Measurements from ENCODE around the gene TSC22D1. TPM values are rescaled to one million over a fixed set of nuclear protein-coding genes. Genes with fewer than 3 reads are reported as not detected.

TSC22D1 gene
- total RNA-seq, 1 donor = 173 TPM

- H4K20me1 ChIP-seq (ENCODE audit: insufficient read depth, low read length) = peaks cover 39% of the 10 kb centered on the region
- peaks cover 36% of the 10 kb centered on the region for H3K79me2 ChIP-seq (ENCODE audit: insufficient read depth, low read length)
- H2AFZ ChIP-seq (ENCODE audit: low read length) = no peak overlapping the region
- H3K4me1 ChIP-seq (ENCODE audit: insufficient read depth, low read length) = peaks cover 29% of the 10 kb centered on the region
- peak overlapping the region; percentile 97 for H3K4me2 ChIP-seq (ENCODE audit: insufficient read depth, low read length)
- peak overlapping the region; percentile 84 for H3K4me3 ChIP-seq (ENCODE audit: insufficient read depth, low read length)
- no peaks in the 10 kb centered on the region for H3K27me3 ChIP-seq (ENCODE audit: insufficient read depth, low read length)
- no peak for TF ChIP-seq CTCF (IDR thresholded peaks at IDR 0.05; ENCODE audit: extremely low read depth, low read depth, low read length)
- no peak for DNase-seq (ENCODE audit: insufficient read length, low spot score, missing footprints)
- no peaks in the 10 kb centered on the region for H3K9me3 ChIP-seq (ENCODE audit: low read depth, low read length)
- H3K27ac ChIP-seq (ENCODE audit: low read depth, low read length) = peak overlapping the region; percentile 93
- H3K36me3 ChIP-seq (ENCODE audit: insufficient read depth, low read length) = peaks cover 24% of the 10 kb centered on the region
Observed at GRCh38 chr13:44435919-44436510, 140.1 kb downstream of the TSC22D1 start.

DNA sequence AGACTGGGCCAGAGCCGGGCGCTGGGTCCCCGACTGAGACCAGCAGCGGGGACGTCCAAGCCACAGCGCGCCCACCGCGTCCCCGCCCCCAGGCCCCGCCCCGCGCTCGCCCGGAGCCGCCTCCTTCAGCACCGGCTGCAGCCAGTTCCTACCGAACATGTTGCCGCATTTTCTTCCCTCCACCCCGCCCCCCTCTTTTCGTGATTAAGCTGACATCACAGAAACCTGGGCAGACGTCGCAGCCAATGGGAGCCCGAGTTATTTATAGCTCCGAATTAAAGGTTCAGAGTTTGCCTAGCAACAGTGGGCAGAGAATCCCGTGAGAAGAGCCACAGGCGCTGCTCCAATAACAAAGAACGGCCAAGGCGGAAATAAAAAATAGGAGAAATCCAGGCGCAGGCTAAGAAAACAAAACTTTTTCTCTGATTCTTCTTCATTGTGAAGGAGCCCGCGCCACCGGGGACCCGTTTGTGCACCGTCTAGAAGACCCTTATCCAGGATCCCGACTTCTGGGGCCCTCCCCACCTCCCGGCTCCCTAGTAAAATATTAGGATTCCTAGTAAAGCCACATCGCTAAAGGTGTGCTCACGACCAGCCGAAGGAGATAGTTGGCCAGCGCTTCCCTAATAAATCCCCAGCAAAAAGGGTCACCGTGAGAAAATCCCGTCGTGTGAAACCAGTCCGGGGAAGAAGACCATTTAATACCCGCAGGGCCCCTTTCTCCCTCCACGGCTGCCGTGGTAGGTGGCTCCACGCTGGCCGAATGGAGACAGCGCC lies 140.8 kb downstream of the TSC22D1 start:
- Histone ChIP-seq H3K4me1 (ENCODE audit: insufficient read depth, low read length) (peaks cover 29% of the 10 kb centered on the region), H3K9me3 (ENCODE audit: low read depth, low read length) (no peaks in the 10 kb centered on the region), H4K20me1 (ENCODE audit: insufficient read depth, low read length) (peaks cover 37% of the 10 kb centered on the region), H3K27ac (ENCODE audit: low read depth, low read length) (peak overlapping the region; percentile 93), H3K27me3 (ENCODE audit: insufficient read depth, low read length) (no peaks in the 10 kb centered on the region), H3K79me2 (ENCODE audit: insufficient read depth, low read length) (peaks cover 30% of the 10 kb centered on the region), H3K4me3 (ENCODE audit: insufficient read depth, low read length) (peak overlapping the region; percentile 84), H2AFZ (ENCODE audit: low read length) (no peak overlapping the region), H3K4me2 (ENCODE audit: insufficient read depth, low read length) (peak overlapping the region; percentile 97), H3K36me3 (ENCODE audit: insufficient read depth, low read length) (peaks cover 24% of the 10 kb centered on the region)
- no peak for TF ChIP-seq CTCF (IDR thresholded peaks at IDR 0.05; ENCODE audit: extremely low read depth, low read depth, low read length)
- DNase-seq (ENCODE audit: insufficient read length, low spot score, missing footprints) = peak; percentile 95

GRCh38 chr13:44434766-44435141 lies 141.4 kb downstream of the TSC22D1 start:
- peaks cover 24% of the 10 kb centered on the region for H3K36me3 ChIP-seq (ENCODE audit: insufficient read depth, low read length)
- H4K20me1 ChIP-seq (ENCODE audit: insufficient read depth, low read length) = peaks cover 32% of the 10 kb centered on the region
- H2AFZ ChIP-seq (ENCODE audit: low read length) = no peak overlapping the region
- H3K27me3 ChIP-seq (ENCODE audit: insufficient read depth, low read length) = no peaks in the 10 kb centered on the region
- H3K9me3 ChIP-seq (ENCODE audit: low read depth, low read length) = no peaks in the 10 kb centered on the region
- peak overlapping the region; percentile 78 for H3K27ac ChIP-seq (ENCODE audit: low read depth, low read length)
- peaks cover 24% of the 10 kb centered on the region for H3K4me1 ChIP-seq (ENCODE audit: insufficient read depth, low read length)
- peak overlapping the region; percentile 97 for H3K4me2 ChIP-seq (ENCODE audit: insufficient read depth, low read length)
- no peak for TF ChIP-seq CTCF (IDR thresholded peaks at IDR 0.05; ENCODE audit: extremely low read depth, low read depth, low read length)
- peak overlapping the region; percentile 84 for H3K4me3 ChIP-seq (ENCODE audit: insufficient read depth, low read length)
- peaks cover 25% of the 10 kb centered on the region for H3K79me2 ChIP-seq (ENCODE audit: insufficient read depth, low read length)
- DNase-seq (ENCODE audit: insufficient read length, low spot score, missing footprints) = no peak
